SKM-1 treated with dmso at 0.1 percent for 144 hours (cell line): ENCODE results near the gene KRTAP1-4.
"Not testable (repeated sequence)": the region's sequence is repeated elsewhere in the genome, so short reads cannot be mapped to it uniquely, and the experiment has no call there.

Experiments
- DNase-seq: peaks from one replicate; lab custom pipeline; 2025; ENCODE audit not compliant: unreplicated experiment; lab: John Stamatoyannopoulos, UW

Gene KRTAP1-4

GRCh38 chr17:41009301-41009760 is 20.7 kb downstream of the KRTAP1-4 start:
- DNase-seq: no peak

- DNase-seq: no peak
Observed at GRCh38 chr17:41008811-41009210, 21.2 kb downstream of the KRTAP1-4 start, which contains the start of gene KRTAP3-1. TSS of gene KRTAP3-1 (minus strand) at chr17:41009128. CDS start at chr17:41009074, 54 bp downstream.

- DNase-seq: no peak
Observed at GRCh38 chr17:41004397-41004796, 25.6 kb downstream of the KRTAP1-4 start.

GRCh38 chr17:41003926-41004325 is 26.1 kb downstream of the KRTAP1-4 start:
- no peak for DNase-seq

GRCh38 chr17:41002814-41003213 is 27.2 kb downstream of the KRTAP1-4 start:
- DNase-seq: no peak

- no peak for DNase-seq
Observed at GRCh38 chr17:41001795-41002194, 28.2 kb downstream of the KRTAP1-4 start.

GRCh38 chr17:40999563-40999962 is 30.4 kb downstream of the KRTAP1-4 start, which contains the start of gene KRTAP3-2:
TSS of gene KRTAP3-2 (minus strand) at chr17:40999906. CDS start at chr17:40999853, 53 bp downstream.
- DNase-seq: not testable (repeated sequence)

- no peak for DNase-seq
Observed at GRCh38 chr17:40997361-40997760, 32.6 kb downstream of the KRTAP1-4 start.

GRCh38 chr17:40996829-40997228 is 33.2 kb downstream of the KRTAP1-4 start:
- DNase-seq: no peak

- no peak for DNase-seq
Observed at GRCh38 chr17:40995116-40995515, 34.9 kb downstream of the KRTAP1-4 start.

- DNase-seq: no peak
Observed at GRCh38 chr17:40993839-40994238, 36.2 kb downstream of the KRTAP1-4 start, which contains the start of gene KRTAP3-3. TSS of gene KRTAP3-3 (minus strand) at chr17:40994164. CDS start at chr17:40994097, 67 bp downstream.

- DNase-seq: no peak
Observed at GRCh38 chr17:40993084-40993483, 36.9 kb downstream of the KRTAP1-4 start.

- DNase-seq: no peak
Observed at GRCh38 chr17:40992666-40993065, 37.3 kb downstream of the KRTAP1-4 start.

GRCh38 chr17:40986920-40987319 is 43.1 kb downstream of the KRTAP1-4 start:
- DNase-seq: no peak

GRCh38 chr17:40984226-40984625 is 45.8 kb downstream of the KRTAP1-4 start, which contains the start of gene KRT40:
TSS of gene KRT40 (minus strand) at chr17:40984326. CDS start at chr17:40984273, 53 bp downstream.
- no peak for DNase-seq

- no peak for DNase-seq
Observed at GRCh38 chr17:40981115-40981514, 48.9 kb downstream of the KRTAP1-4 start.

GRCh38 chr17:40980596-40980995 is 49.4 kb downstream of the KRTAP1-4 start:
- no peak for DNase-seq

GRCh38 chr17:40980117-40980516 is 49.9 kb downstream of the KRTAP1-4 start:
- DNase-seq: no peak
